SK-N-SH (cell line): ENCODE results near the gene OR6B3. TPM values are rescaled to one million over a fixed set of nuclear protein-coding genes. Genes with fewer than 3 reads are reported as not detected.

Experiments used
- CTCF ChIA-PET: fragments of 300-600, 350-600 bp; formaldehyde crosslinking; extraction: SDS; loops from one replicate; lab custom pipeline; 2021; lab: Yijun Ruan, JAX
- POLR2A ChIA-PET: fragments of 350-600 bp; sonication (Branson Sonifier 250); formaldehyde crosslinking; extraction: SDS; loops from one replicate; lab custom pipeline; 2020; ENCODE audit warnings: antibody characterized with exemption, inconsistent platforms; lab: Yijun Ruan, JAX
- DNase-seq: peaks from one replicate; pipeline ENCODE4 v3.0.0; 2012
- H2AFZ ChIP-seq: fragments of 200-600 bp; sonication (generic); 2 replicates; pipeline ENCODE4 v1.8.1; 2016; ENCODE audit warnings: antibody characterized with exemption, mild to moderate bottlenecking, low read depth
- H3F3A ChIP-seq: fragments of 200-600 bp; sonication (generic); replicated peaks from 2 replicates; pipeline ENCODE3; 2016; ENCODE audit warnings: antibody characterized with exemption, mild to moderate bottlenecking; ENCODE audit not compliant: insufficient read depth
- H3K27ac ChIP-seq, 2 experiments: fragments of 200-500 bp in 1 of 2; fragments of 200-600 bp in 1 of 2; sonication (Bioruptor generic) in 1 of 2; sonication (generic), shearing (Covaris generic) in 1 of 2; 2 replicates each; pipeline versions ENCODE4 v1.5.1 to v1.6.1; 2014 to 2016; ENCODE audit warnings: low read depth in 2 of 2, inconsistent platforms in 1 of 2, low read length in 1 of 2, mild to moderate bottlenecking in 1 of 2, mixed read lengths in 1 of 2
- H3K27me3 ChIP-seq: fragments of 200-600 bp; sonication (generic), shearing (Covaris generic); 2 replicates; pipeline ENCODE4 v1.6.1; 2016; ENCODE audit warnings: mixed run types; ENCODE audit not compliant: insufficient read depth
- H3K36me3 ChIP-seq, 2 experiments: fragments of 200-500 bp in 1 of 2; fragments of 200-600 bp in 1 of 2; sonication (Bioruptor generic) in 1 of 2; sonication (generic) in 1 of 2; replicated peaks in 1 of 2; 2 replicates each; pipeline versions ENCODE3 to v1.5.1; 2014 to 2016; ENCODE audit warnings: low read length in 1 of 2, mild to moderate bottlenecking in 1 of 2; ENCODE audit not compliant: insufficient read depth in 2 of 2, control insufficient read depth in 1 of 2
- H3K4me1 ChIP-seq, 2 experiments: fragments of 200-500 bp in 1 of 2; fragments of 200-600 bp in 1 of 2; sonication (Bioruptor generic) in 1 of 2; sonication (generic), shearing (Covaris generic) in 1 of 2; 2 replicates each; pipeline versions ENCODE4 v1.5.1 to v1.6.1; 2014 to 2016; ENCODE audit warnings: low read depth in 1 of 2, low read length in 1 of 2, mixed run types in 1 of 2; ENCODE audit not compliant: insufficient read depth in 2 of 2, control insufficient read depth in 1 of 2
- H3K4me2 ChIP-seq: fragments of 200-600 bp; sonication (generic), shearing (Covaris generic); 2 replicates; pipeline ENCODE4 v1.6.1; 2017; ENCODE audit warnings: mixed run types
- H3K4me3 ChIP-seq, 2 experiments: fragments of 200-500 bp in 1 of 2; fragments of 200-600 bp in 1 of 2; sonication (Bioruptor generic) in 1 of 2; sonication (generic), shearing (Covaris generic) in 1 of 2; 2 replicates each; pipeline versions ENCODE4 v1.5.1 to v1.8.1; 2014 to 2016; ENCODE audit warnings: low read depth in 2 of 2, inconsistent platforms in 1 of 2, low read length in 1 of 2, mild to moderate bottlenecking in 1 of 2, mixed read lengths in 1 of 2, moderate library complexity in 1 of 2
- H3K79me2 ChIP-seq: fragments of 200-600 bp; sonication (generic); 2 replicates; pipeline ENCODE4 v1.8.1; 2017; ENCODE audit warnings: mild to moderate bottlenecking; ENCODE audit not compliant: insufficient read depth
- H3K9ac ChIP-seq: fragments of 200-600 bp; sonication (generic); 2 replicates; pipeline ENCODE4 v1.6.1; 2017; ENCODE audit warnings: mixed run types
- H3K9me2 ChIP-seq: fragments of 200-600 bp; sonication (generic); 2 replicates; pipeline ENCODE4 v1.6.1; 2017; ENCODE audit warnings: mixed run types
- H3K9me3 ChIP-seq: fragments of 200-600 bp; sonication (generic); 2 replicates; pipeline ENCODE4 v1.6.1; 2017; ENCODE audit warnings: mixed run types, mild to moderate bottlenecking, moderate library complexity
- H4K20me1 ChIP-seq: fragments of 200-600 bp; sonication (generic); 2 replicates; pipeline ENCODE4 v1.6.1; 2017; ENCODE audit warnings: mild to moderate bottlenecking, mixed run types; ENCODE audit not compliant: insufficient read depth
- CHD2 ChIP-seq: fragments of 150-350 bp; IDR thresholded peaks from 2 replicates; pipeline ENCODE4 v1.6.1; 2018; ENCODE audit warnings: low read length; ENCODE audit not compliant: partially characterized antibody
- CTCF ChIP-seq: fragments of 200-600 bp; sonication (generic); IDR thresholded peaks from 2 replicates; pipeline ENCODE4 v1.6.1; 2017; ENCODE audit warnings: antibody characterized with exemption, mild to moderate bottlenecking, moderate library complexity
- ELF1 ChIP-seq: IDR thresholded peaks from 2 replicates; pipeline ENCODE4 v1.4.0; 2012
- EP300 ChIP-seq, 2 experiments: IDR thresholded peaks; 2 replicates each; pipeline versions ENCODE4 v1.4.0 to v1.6.1; 2012; ENCODE audit warnings: borderline replicate concordance in 1 of 2, low read depth in 1 of 2, low read length in 1 of 2
- EZH2phosphoT487 ChIP-seq: fragments of 200-600 bp; sonication (generic); IDR thresholded peaks from 2 replicates; pipeline ENCODE4 v1.6.1; 2017; ENCODE audit warnings: low read depth, mixed run types, mild to moderate bottlenecking, antibody characterized with exemption, moderate library complexity, borderline replicate concordance
- MEF2A ChIP-seq: IDR thresholded peaks from 2 replicates; pipeline ENCODE4 v1.4.0; 2012; ENCODE audit warnings: low read depth, borderline replicate concordance
- MXI1 ChIP-seq: IDR thresholded peaks from 2 replicates; pipeline ENCODE4 v1.6.1; 2012; ENCODE audit warnings: mild to moderate bottlenecking, low read depth, low read length, improper control_type of control experiment
- NFIC ChIP-seq: IDR thresholded peaks from 2 replicates; pipeline ENCODE4 v1.4.0; 2012; ENCODE audit warnings: borderline replicate concordance
- NRF1 ChIP-seq: IDR thresholded peaks from 2 replicates; pipeline ENCODE4 v1.6.1; 2012; ENCODE audit warnings: low read depth, mild to moderate bottlenecking, low read length
- PBX3 ChIP-seq: IDR thresholded peaks from 2 replicates; pipeline ENCODE4; 2012
- RCOR1 ChIP-seq: fragments of 150-350 bp; IDR thresholded peaks from 2 replicates; pipeline ENCODE4 v1.6.1; 2017; ENCODE audit warnings: antibody characterized with exemption, low read length
- SIN3A ChIP-seq: IDR thresholded peaks from 2 replicates; pipeline ENCODE4 v1.6.1; 2012; ENCODE audit warnings: low read depth, mild to moderate bottlenecking, low read length, moderate library complexity, borderline replicate concordance
- SMC3 ChIP-seq: IDR thresholded peaks from 2 replicates; pipeline ENCODE4 v1.6.1; 2012; ENCODE audit warnings: low read depth, low read length, improper control_type of control experiment
- TAF1 ChIP-seq: IDR thresholded peaks from 2 replicates; pipeline ENCODE4 v1.6.1; 2012; ENCODE audit warnings: low read depth, mild to moderate bottlenecking, low read length, moderate library complexity, borderline replicate concordance
- USF1 ChIP-seq: IDR thresholded peaks from 2 replicates; pipeline ENCODE4 v1.4.0; 2012; ENCODE audit warnings: low read depth, borderline replicate concordance
- USF2 ChIP-seq: fragments of 150-350 bp; IDR thresholded peaks from 2 replicates; pipeline ENCODE4 v1.6.1; 2017; ENCODE audit warnings: antibody characterized with exemption, low read length, low read depth, borderline replicate concordance
- polyA plus RNA-seq, 3 experiments: library from polyadenylated mRNA; depleted of rRNA; stranded (reverse); fragments of >200 nt; gene quantifications; 2 replicates each; pipeline ENCODE4 v1.2.3, GENCODE V29; 2012

Gene OR6B3
- polyA plus RNA-seq, 1 of the 3 experiments (the other 2 are of a cell fraction), result not detected

- Histone ChIP-seq H3F3A (no peaks in the 10 kb centered on the region), H4K20me1 (no peaks in the 10 kb centered on the region), H3K4me1 (no peaks in the 10 kb centered on the region), H2AFZ (no peak overlapping the region), H3K27ac (no peak overlapping the region), H3K36me3 (no peaks in the 10 kb centered on the region), H3K27me3 (no peaks in the 10 kb centered on the region), H3K4me2 (no peak overlapping the region), H3K9me2 (no peaks in the 10 kb centered on the region), H3K9ac (no peak overlapping the region), H3K4me3 (no peak overlapping the region), H3K9me3 (no peaks in the 10 kb centered on the region), H3K79me2 (no peaks in the 10 kb centered on the region)
- DNase-seq, result no peak
- ChIA-PET CTCF (interaction anchor here (2.9 kb wide), 1 partner anchor 57 kb away, joined by 10 read pairs; no protein-coding TSS in a partner anchor), POLR2A (no interaction called here)
- TF ChIP-seq RCOR1 (no peak), MXI1 (no peak), TAF1 (no peak), CHD2 (no peak), USF2 (no peak), SIN3A (no peak), CTCF (no peak), USF1 (no peak), EZH2phosphoT487 (no peak), PBX3 (no peak), ELF1 (no peak), SMC3 (no peak), NRF1 (no peak), NFIC (no peak), MEF2A (no peak), EP300 (IDR thresholded peaks at IDR 0.05; ENCODE audit: borderline replicate concordance in 1 of 2, low read depth in 1 of 2, low read length in 1 of 2) (no peak)
These were observed 33.2 kb upstream of the OR6B3 start for GRCh38 chr2:240086563-240086962.
